ENCODE measurements around the gene NR2F2. TPM values are rescaled to one million over a fixed set of nuclear protein-coding genes. Genes with fewer than 3 reads are reported as not detected.
A peak's percentile ranks its signal among the peaks of the same experiment; 100 is the strongest.

NR2F2 gene
- total and polyA plus RNA-seq, 2 of the 13 experiments (the other 11 are each of a cell fraction or from before 2014, with no cell fraction given), result 3.5 to 4.7 TPM

GRCh38 chr15:96353930-96354730 lies 23.6 kb downstream of the NR2F2 start (continued):
- TF ChIP-seq, protein P1, sequence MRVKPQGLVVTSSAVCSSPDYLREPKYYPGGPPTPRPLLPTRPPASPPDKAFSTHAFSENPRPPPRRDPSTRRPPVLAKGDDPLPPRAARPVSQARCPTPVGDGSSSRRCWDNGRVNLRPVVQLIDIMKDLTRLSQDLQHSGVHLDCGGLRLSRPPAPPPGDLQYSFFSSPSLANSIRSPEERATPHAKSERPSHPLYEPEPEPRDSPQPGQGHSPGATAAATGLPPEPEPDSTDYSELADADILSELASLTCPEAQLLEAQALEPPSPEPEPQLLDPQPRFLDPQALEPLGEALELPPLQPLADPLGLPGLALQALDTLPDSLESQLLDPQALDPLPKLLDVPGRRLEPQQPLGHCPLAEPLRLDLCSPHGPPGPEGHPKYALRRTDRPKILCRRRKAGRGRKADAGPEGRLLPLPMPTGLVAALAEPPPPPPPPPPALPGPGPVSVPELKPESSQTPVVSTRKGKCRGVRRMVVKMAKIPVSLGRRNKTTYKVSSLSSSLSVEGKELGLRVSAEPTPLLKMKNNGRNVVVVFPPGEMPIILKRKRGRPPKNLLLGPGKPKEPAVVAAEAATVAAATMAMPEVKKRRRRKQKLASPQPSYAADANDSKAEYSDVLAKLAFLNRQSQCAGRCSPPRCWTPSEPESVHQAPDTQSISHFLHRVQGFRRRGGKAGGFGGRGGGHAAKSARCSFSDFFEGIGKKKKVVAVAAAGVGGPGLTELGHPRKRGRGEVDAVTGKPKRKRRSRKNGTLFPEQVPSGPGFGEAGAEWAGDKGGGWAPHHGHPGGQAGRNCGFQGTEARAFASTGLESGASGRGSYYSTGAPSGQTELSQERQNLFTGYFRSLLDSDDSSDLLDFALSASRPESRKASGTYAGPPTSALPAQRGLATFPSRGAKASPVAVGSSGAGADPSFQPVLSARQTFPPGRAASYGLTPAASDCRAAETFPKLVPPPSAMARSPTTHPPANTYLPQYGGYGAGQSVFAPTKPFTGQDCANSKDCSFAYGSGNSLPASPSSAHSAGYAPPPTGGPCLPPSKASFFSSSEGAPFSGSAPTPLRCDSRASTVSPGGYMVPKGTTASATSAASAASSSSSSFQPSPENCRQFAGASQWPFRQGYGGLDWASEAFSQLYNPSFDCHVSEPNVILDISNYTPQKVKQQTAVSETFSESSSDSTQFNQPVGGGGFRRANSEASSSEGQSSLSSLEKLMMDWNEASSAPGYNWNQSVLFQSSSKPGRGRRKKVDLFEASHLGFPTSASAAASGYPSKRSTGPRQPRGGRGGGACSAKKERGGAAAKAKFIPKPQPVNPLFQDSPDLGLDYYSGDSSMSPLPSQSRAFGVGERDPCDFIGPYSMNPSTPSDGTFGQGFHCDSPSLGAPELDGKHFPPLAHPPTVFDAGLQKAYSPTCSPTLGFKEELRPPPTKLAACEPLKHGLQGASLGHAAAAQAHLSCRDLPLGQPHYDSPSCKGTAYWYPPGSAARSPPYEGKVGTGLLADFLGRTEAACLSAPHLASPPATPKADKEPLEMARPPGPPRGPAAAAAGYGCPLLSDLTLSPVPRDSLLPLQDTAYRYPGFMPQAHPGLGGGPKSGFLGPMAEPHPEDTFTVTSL (CRISPR knock-in tag; IDR thresholded peaks at IDR 0.05; ENCODE audit: borderline replicate concordance), result no peak
- TF ChIP-seq EZH2 (conservative IDR thresholded peaks at IDR 0.05; ENCODE audit: low read depth, low read length), result no peak
- no peak for TF ChIP-seq PAXIP1 (CRISPR knock-in tag; conservative IDR thresholded peaks at IDR 0.05)
- peak; percentile 39 for TF ChIP-seq HNRNPLL (IDR thresholded peaks at IDR 0.05; ENCODE audit: low read depth, low read length, poor library complexity, severe bottlenecking)
- no peak for TF ChIP-seq SMAD3 (CRISPR knock-in tag; IDR thresholded peaks at IDR 0.05)
- TF ChIP-seq TGIF2 (CRISPR knock-in tag; IDR thresholded peaks at IDR 0.05), result no peak
- no peak for TF ChIP-seq STAG1 (CRISPR knock-in tag; IDR thresholded peaks at IDR 0.05)
- TF ChIP-seq ZFP36 (IDR thresholded peaks at IDR 0.05; ENCODE audit: borderline replicate concordance, low read depth, low read length, partially characterized antibody), result no peak
- TF ChIP-seq SYNCRIP (IDR thresholded peaks at IDR 0.05; ENCODE audit: insufficient read depth, low read depth, low read length), result no peak
- no peak for TF ChIP-seq TOE1 (CRISPR knock-in tag; IDR thresholded peaks at IDR 0.05)
- TF ChIP-seq SMARCC2 (IDR thresholded peaks at IDR 0.05), result no peak
- no peak for TF ChIP-seq PBX2 (CRISPR knock-in tag; IDR thresholded peaks at IDR 0.05)
- 0 out of 2 replicates have a peak, but pooled peaks have one; percentile 35 for TF ChIP-seq SPEN (CRISPR knock-in tag; IDR thresholded peaks at IDR 0.05; ENCODE audit: low read depth)
- peak; percentile 42; the same call in 1 of the 2 replicates for TF ChIP-seq BCL6 (CRISPR knock-in tag; IDR thresholded peaks at IDR 0.05)
- peak; percentile 67; the same call in 1 of the 2 replicates for TF ChIP-seq POGZ (CRISPR knock-in tag; IDR thresholded peaks at IDR 0.05)
- TF ChIP-seq ZNF777 (CRISPR knock-in tag; IDR thresholded peaks at IDR 0.05), result peak; percentile 88
- TF ChIP-seq ZGPAT (CRISPR knock-in tag; IDR thresholded peaks at IDR 0.05), result peak; percentile 30; the same call in 1 of the 2 replicates
- no peak for TF ChIP-seq ZNF570 (CRISPR knock-in tag; IDR thresholded peaks at IDR 0.05; ENCODE audit: borderline replicate concordance)
